IPS DF 19.7 (cell line): ENCODE measurements around the gene ZNF563.

ENCODE experiments used
- DNase-seq: peaks from one replicate; pipeline ENCODE4 v3.0.0-alpha.2; 2013; ENCODE audit warnings: low read depth, low spot score

Gene ZNF563

DNA sequence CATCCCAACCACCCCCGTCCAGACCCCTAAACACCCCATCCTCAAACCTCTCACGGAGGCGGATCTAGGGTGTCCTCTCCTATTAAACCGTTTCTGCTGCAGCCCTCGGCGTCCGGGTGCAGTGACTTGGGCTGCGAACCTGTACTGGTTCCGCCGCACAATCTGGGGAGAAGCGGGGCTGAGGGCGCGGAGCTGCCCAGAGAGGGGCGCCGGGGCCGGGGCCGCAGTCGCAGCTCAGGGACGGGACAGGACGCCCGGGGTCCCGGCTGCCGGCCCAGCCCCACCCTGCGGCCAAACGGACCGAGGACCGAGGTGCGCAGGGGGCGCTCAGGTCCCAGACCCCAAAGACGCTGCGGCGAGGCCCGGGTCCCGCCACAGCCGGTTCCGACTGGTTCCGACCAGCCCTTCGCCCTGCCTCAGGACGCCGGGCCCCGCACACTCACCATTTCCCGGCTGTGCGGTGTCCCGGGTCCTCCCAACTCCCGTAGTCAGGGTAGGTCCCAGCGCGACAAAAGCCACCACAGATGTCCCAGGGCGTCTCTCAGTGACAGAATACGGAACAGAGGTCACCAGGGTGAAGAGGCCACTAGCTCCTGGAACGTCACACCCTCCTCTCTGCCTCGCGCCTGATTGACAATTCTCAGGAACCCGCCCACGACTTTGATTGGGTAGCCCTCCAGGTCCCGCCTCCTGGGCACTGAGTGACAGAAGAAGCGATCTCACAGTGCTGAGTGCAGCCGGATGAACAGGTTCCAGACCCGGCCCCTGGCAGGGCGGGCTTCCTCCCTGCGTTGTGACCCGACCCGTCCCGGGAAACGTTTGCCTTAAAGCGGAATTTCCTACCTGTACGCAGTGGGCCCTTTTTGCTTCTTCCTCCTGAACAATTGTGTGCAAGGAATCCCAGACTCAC lies 38.9 kb downstream of the ZNF563 start, which contains the start of gene ZNF44:
ZNF44 (minus strand) TSS at position 635 of the 910 bp plus-strand sequence; CDS start at position 446, 189 bp downstream.
- DNase-seq, result peak; percentile 91

DNA sequence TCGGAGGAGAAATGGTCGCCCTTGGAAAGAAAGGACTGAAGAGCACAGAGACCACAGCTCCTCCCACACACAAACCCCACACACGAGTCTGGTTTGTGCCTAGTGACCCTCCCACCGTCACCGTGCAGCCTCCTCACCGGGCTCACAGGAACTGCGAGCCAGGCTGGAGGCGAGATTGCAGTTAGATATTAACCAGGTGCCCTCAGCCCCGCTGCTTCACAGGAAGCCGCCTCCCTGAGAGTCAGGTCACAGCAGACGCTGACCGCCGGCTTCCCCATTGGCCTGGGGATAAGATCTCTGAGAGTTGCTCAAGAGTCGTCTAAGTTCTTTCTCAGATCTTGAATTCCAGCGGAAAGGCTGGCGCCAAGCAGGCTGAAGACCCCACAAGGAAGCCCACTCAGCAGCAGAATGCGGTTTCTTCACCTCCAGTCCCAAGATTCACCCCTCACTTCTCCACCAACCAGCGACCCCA lies 39.6 kb downstream of the ZNF563 start:
- DNase-seq, result peak; percentile 5

DNA sequence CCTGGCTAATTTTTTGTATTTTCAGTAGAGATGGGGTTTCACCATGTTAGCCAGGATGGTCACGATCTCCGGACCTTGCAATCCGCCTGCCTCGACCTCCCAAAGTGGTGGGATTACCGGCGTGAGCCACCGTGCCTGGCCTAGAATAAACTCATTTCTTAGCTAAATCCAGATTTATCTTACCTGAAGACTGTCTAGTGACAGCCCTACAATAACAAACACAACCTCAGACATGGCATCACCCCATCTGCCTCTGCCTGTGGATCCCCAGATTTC lies 43.7 kb downstream of the ZNF563 start:
- no peak for DNase-seq

DNA sequence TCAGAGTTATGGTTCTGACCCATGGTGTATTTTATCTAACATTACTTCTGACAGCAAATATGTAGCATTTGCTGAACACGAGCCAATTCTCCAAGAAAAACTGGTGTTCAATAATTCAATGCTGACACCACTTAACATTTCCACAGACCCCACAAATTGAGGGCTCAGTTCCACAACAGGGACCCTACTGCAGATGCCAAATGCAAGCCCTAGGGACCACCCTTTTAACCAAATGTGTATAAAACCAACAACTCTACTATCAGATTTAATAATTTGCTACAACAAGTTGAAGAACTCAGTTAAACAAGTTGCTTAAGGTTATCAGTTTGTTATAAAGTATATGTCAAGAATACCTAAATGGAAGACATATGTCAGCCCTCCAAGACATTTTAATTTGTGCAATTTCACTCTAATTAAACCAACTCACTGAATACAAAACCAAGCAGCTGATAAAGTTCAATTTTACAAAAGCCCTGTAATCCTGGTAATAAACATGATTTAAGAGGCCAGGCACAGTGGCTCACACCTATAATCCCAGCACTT lies 45.4 kb downstream of the ZNF563 start:
- DNase-seq, result no peak

DNA sequence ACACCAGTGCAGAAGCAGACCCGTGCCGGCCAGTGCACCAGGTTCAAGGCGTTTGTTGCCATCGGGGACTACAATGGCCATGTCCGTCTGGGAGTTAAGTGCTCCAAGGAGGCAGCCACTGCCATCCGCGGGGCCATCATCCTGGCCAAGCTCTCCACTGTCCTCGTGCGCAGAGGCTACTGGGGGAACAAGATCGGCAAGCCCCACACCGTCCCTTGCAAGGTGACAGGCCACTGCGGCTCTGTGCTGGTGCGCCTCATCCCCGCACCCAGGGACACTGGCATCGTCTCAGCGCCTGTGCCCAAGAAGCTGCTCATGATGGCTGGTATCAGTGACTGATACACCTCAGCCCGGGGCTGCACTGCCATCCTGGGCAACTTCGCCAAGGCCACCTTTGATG lies 48.8 kb downstream of the ZNF563 start:
- no peak for DNase-seq

DNA sequence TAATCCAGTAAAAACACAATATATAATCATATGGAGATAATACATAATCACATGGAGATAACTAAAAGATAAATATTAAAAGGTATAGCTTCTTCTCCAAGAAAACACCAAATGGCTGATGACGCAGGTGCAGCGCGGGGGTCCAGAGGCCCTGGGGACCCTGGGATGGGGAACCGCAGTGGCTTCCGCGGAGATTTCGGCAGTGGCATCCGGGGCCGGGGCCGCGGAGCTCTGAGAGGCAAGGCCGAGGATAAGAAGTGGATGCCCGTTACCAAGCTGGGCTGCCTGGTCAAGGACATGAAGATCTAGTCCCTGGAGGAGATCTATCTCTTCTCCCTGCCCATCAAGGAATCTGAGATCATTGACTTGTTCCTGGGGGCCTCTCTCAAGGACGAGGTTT lies 49.2 kb downstream of the ZNF563 start:
- DNase-seq, result no peak

DNA sequence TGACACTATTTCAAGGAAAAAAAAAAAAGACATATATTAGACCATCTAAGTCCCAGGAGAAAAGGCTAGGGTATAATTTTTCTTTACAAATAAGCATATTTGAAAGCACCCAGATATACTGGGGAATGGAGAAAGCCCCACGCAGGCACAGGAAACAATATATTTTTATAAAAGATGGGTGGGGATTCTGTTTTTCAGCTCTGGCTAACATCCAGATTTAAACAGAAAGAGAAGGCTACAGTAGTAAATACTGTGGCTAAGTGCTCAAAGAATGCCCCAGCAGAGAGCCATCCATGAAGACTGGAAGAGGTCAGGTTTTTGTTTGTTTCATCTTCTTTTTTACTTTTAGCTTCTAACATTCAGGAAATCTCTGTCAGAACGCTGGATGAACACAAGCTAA lies 54.7 kb downstream of the ZNF563 start:
- DNase-seq, result no peak

DNA sequence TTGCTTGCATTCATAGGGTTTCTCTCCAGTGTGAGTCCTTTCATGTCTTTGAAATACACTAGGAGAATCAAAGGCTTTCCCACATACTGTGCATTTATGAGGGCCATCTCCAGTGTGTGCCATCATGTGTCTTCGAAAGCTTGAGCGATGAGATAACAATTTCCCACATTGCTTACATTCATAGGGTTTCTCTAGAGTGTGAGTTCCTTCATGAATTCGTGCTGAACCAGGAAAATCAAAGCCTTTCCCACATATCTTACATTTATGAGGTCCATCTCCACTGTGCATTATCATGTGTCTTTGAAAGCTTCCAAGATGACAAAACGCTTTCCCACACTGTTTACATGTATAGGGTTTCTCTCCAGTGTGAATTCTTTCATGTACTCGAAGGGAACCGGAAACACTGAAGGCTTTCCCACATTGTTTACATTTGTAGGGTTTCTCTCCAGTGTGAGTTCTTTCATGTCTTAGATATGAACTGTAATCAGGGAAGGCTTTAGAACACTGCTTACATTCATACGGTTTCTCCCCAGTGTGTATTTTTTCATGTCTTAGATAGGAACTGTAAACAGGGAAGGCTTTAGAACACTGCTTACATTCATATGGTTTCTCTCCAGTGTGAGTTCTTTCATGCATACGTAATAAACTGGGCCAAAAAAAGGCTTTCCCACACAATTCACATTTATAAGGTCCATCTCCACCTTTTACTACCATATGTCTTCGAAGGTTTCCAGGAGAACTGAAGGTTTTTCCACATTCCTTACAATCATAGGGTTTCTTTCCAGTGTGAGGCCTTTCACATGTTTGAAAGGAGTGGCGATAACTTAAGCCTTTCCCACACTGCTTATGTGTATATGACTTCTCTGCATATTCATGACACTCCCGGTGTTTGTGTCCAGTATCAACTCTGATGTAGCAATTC lies 60.2 kb downstream of the ZNF563 start:
- DNase-seq, result no peak

DNA sequence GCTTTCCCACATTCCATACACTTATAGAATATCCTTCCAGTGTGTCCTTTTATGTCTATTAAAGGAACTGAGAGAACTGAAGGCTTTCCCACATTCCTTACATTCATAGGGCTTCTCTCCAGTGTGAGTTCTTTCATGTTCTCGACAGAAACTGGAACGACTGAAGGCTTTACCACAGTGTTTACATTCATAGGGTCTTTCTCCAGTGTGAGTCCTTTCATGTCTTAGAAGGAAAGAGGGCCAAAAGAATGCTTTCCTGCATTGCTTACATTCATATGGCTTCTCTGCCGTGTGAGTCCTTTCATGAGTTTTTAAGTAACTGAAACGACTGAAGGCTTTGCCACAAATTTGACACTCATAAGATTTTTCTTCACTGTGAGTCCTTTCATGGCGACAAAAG lies 61.0 kb downstream of the ZNF563 start:
- no peak for DNase-seq

DNA sequence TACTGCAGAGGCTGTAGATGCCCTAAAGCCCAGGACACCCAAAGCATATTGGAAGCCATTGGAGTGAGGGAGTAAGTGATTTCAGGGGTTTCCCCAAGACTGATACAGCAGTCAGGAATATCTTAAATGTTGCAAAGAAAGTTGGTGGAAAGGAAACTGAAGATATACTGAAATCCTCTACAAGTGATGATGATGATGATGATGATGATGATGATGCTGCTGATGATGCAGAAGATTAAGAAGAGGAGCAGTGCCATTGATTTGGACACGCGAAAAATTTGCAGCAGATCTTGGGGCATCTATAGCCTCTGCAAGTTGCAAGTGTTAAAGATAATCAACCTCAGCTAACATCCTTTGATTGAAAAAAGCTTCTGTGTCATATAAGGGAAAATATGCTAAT lies 62.6 kb downstream of the ZNF563 start:
- no peak for DNase-seq
